T-helper 9 cell (primary cell): ENCODE measurements around the gene SLC3A2.

Experiments used
- DNase-seq: peaks from one replicate; pipeline ENCODE4 v3.0.0-alpha.2; 2020

SLC3A2 gene

DNA sequence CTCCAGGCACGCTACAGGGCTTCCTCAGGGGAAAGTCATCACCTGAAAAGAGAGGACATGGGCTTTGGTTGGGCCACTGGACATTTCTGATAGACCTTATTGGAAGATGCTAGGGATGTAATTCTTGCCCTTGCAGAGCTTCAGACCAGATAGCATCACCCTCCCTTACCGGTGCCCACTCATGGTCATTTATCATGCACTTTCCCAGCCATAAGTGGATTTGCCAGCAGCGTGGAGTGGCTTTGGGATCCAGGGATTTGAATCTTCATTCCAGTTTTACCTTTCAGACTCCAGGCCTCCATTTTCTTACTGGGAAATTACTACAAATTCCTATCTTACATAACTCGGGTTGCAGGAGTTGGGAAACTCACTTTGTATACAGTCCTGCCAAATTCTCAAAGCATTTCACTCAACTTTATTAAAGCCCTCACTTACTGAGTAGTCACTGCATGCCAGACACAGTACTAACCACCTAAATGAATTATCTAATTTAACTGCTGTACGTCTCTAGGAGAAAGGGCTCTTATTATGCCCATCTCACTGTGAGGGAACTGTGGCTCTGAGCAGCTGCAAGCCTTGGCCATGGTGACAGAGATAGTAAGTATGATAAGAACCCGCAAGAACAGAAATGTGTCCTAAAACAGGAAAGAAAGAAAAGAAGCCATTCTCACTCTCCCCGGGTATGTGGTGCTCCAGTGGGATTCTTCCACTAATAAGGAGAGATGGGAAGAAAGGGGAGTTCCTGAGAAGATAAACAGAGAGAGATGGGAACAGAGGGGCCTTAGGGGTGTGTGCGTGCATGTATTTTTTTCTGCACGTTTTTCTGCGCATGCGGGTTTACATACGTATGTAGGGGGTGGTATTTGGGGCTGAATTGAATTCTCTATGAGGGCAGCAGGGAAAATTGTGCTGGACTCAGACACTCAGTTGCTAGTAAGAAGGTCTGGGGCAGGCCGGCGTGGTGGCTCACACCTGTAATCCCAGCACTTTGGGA lies 30.7 kb downstream of the SLC3A2 start:
- no peak for DNase-seq

DNA sequence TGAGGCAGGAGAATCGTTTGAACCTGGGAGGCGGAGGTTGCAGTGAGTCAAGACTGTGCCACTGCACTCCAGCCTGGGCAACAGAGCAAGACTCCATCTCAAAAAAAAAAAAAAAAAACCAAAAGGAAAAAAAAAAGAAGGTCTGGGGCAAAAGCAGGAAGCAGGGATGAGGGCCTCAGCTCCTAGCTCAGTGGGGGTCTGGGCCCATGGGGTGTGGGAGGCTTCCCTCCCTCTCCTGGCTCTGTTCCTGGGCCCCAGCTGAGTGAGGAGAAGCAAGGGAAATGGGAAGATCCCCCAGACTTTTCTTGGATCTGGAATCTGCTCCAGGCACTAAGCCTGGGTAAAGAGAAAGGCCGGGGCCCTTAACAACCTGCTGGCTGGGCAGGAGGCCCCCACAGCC lies 31.6 kb downstream of the SLC3A2 start:
- DNase-seq, result no peak

DNA sequence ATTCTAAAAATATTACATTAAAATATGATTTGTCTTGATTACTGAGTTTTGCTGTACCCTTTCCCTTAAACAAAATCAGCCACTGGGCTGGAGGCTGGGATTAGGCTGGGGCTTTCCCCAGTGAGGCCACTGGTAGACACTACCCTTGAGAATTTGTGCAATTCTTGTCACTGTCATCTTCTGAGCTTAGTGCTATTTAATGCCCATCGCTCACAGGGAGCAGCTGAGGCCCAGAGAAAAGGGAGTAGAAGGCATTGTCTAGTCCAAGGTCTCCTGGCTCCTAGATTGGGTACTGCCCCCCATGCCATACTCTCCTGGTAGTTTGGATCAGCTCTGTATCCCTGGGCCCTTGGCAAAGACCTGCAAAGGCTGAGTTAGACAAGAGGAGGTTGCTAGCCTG lies 33.7 kb downstream of the SLC3A2 start:
- DNase-seq, result no peak

DNA sequence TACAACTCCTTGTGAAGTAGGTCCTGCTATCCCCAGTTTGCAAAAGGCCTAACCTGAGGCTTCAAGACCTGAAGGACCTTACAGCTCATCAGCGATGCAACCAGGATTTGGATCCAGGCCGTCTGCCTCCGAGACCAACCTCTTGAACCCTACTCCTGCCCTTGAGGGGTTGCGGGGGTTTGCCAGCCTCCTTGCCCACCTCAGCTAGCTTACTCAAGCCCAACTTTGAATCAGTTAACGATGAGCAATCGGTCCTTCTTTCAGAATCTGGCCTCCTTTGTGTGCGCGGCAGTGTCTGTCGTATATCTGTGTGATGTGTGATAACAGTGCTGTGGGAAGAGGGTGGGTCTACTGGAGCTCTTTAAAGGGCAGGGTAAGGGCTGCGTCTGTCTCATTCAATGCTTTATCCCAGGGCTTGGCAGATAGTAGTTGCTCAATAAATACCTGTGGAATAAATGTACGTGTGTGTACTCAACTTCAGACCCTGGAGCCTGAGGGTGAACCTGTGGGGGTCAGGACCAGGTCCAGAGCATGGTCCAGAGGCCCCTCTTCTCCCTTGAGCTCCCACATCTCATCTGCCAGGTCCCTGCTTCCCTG lies 37.3 kb downstream of the SLC3A2 start:
- no peak for DNase-seq

DNA sequence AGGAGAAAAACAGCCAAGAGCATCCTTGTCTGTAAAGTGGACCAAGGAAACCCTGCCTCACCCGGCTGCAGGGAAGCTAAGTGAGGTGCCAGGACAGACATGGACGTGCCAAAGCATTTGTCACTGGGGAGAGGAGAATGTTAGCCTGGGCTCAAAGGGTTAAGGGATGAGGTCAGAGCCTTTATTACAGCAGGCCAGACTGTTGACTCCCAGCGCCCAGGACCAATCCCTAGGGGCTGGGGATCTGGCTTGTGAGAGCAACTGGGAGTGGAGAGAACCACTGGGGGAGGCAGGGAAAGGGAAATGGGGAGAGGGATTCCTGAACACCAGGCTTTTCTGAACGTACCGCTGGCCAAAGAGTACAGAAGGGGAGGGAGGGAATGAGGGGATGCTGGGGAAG lies 37.8 kb downstream of the SLC3A2 start:
- DNase-seq, result no peak

DNA sequence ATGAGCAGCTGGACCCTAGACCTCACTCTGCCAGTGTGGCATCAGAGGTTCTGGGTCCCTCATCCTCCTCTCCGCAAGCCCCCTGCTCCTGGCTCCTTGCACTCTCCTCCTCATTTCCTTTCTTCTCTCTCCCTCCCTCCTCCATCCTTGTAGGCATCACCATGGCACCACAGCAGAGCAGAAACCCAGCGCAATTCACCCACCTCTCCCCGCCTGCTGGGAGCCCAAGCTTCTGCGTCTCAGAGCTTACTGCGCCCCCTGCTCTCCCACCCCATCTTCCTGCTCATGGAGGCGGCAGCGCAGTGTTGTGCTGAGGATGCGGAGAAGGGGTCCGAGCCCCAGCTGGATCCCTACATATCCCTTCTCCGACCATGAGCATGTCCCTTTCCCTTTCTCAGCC lies 38.8 kb downstream of the SLC3A2 start:
- no peak for DNase-seq

DNA sequence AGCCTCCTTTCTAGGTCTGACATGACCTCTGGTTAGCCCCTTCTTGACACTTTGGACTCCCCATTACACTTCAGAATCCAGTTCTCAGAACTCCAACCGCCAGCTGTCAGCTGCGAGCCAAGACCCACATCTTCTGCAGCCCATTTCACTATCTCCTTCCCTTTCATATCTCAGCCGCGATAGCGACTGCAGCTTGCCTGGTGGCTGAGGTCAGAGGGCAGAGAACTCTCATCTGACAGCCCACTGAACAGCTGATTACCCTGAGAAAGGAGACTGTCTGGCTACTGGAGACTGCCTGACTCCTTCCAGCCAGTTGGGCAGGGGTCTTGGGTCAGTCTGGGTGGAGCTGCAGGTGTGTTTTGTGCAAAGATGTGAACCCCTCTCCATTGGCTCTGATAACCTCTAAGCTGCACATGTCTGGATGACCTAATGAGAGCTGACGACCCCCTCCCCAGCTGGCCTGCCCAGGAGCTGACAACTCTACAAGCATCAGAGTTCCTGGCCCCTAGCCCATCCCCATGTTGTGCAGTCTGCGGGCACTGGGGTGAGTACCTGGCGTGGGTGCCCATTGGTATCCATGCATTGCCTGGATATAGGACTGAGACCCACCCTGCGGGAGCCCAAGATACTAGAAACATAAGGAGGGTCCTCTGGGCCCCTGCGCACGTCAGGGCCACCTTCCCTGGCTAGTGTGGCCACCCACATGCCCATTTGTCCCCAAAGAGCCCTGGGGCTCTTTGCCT lies 39.4 kb downstream of the SLC3A2 start:
- DNase-seq, result no peak

DNA sequence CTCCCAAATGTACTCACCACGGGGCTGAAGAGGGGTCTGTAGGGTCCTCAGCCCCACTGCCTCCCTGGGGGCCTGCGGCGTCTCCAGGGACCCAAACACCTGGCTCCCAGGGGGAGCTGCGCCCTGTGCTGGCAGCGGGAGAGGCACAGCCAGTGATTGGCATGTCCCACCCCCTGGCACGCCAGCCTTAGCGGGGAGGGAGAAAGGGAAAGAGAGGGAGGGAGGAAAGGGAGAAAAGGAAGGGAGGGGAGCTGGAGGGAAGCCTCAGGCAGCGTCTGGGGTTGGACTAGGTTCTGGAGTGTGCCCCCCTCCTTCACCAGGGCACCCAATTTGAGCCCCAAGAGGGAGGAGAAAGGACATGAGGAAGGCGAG lies 40.5 kb downstream of the SLC3A2 start, which contains the start of gene CHRM1:
CHRM1 (minus strand) TSS at position 163 of the 372 bp plus-strand sequence. CDS start 10,263 bp downstream, outside the sequence.
- no peak for DNase-seq

DNA sequence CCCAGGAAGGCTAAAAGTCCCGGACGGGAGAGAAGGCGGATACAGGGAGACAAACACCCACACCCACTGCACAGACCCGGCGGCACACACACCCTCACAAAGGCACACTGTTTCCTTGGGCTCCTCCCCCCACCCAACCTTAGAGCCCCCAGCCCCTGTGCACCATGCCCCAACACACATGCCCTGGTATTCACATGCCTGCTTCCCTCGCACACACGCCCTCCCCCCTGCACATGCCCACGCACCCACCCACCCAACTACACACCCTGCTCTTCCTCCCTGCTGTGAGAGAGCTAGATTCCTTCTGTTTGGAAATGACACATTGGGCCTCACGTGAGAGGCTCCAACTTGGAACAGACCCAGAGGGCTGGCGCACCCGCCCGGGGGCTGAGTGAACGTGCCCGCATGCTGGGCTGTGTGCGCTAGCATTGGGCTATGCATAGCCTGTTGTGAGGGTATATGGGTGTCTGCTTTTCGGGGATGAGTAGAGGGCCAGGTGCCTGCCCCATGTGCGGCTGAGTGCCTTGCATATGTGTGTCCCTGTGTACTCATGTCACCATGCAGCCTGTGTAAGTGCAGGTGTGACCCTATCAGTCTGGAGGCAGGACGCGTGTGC lies 41.0 kb downstream of the SLC3A2 start:
- DNase-seq, result no peak

DNA sequence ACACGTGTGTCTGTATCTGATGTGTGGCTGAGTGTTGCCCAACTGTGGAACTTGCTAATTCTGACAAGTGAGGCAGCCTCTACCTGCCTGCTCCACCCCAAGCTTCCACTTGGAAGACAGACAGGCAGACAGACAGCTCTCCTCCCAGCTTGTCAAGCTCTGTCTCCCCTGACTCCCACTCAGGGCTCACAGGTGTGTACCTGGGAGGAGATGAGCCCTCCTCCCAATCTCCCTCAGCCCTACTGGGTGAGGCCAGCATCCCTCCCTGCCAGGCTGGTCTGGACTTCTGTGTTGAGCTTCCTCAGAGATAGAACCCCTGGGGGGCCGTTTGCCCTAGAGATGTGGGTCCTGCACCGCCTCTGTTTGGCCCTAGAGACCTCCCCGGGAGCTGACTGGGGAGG lies 41.5 kb downstream of the SLC3A2 start:
- DNase-seq, result no peak

DNA sequence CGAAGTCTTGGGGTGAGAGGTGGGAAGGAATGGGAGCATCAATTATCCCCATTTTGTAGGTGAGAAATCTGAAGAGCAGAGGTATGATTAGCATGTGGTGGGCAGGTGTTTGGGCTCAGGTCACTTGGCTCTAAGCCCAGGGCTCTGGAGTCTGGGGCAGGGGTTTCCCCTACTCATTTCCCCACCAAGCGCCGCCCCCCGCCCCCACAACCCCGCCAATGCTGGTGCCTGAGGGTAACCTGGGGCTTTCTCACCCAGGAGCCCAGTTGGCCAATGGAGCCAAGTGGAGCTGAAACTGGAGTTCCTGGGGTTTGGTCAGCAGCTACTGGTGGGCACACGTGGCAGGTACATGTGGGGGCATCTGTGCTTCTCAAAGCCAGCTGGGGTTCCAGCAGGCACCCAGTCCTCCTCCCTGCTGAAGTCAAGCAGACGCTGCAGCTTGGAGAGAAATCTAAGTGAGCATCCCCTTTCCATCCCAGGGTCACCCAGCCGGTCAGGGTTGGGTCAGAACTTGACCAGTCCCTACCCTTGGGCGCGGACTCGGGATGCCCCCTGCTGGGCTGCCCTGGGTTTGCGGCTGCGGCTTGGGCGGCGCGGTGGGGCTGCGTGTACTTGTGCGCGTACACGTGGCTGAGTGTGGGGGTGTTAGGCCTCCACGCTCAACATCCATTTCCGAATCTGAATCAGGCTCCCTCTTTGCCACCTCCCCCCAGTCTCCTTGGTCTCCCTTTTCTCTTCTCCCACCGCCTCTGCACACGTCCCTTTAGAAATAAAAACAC lies 42.1 kb downstream of the SLC3A2 start:
- DNase-seq, result no peak

DNA sequence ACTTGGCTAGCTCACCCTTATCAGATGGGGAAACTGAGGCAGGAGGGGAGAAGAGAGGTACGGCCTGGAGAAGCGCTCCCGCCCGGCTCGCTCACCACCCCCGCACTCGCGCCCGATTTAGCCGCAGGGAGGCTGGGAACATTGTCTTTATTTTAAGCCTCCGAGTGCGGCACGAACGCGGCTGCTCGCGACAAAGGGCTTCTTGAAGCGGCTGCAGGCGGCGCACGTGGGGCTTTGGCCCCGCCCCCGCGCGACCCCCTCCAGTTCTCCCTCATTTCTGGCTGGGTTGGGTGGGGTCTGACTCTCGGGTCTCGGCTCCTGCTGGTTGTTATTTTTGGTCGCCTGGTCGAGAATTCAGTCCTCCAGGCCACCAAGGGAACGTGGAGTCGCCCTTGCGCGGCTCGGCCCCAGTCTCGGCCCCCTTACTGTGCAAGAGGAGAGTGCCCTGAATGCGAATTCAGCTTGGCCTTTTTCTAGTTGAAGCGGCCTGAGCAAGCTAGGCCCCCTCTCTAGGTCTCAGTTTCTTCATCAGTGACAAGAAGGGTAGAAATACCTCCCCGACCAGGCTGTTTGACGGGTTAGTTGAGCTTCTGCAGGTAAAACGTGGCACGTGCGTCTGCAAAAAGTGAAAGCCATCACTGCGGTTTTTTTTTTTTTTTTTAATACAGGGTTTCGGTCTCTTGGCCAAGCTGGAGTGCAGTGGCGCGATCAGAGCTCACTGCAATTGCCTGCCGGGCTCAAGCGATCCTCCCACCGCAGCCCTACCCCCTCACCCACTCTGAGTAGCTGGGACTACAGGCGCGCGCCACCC lies 43.1 kb downstream of the SLC3A2 start:
- DNase-seq, result no peak

DNA sequence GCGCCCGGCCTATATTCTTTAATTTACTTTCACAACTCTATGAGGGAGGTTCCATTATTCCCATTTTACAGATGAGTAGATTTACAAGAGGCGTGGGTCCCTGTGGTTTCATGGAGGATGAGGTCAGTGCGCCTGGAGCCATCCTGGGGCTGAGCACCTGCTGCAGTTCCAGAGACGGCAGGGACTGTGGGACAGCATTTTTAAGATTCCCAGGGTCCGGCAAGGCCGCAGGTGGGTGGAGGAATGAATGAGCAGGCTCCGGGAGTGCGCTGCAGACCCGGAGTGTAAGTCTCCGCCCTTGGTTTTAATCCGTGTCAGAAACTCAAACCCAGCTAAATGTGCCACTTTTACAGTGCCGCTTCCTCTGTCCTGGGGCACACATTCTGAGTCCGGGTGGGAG lies 44.6 kb downstream of the SLC3A2 start:
- no peak for DNase-seq

DNA sequence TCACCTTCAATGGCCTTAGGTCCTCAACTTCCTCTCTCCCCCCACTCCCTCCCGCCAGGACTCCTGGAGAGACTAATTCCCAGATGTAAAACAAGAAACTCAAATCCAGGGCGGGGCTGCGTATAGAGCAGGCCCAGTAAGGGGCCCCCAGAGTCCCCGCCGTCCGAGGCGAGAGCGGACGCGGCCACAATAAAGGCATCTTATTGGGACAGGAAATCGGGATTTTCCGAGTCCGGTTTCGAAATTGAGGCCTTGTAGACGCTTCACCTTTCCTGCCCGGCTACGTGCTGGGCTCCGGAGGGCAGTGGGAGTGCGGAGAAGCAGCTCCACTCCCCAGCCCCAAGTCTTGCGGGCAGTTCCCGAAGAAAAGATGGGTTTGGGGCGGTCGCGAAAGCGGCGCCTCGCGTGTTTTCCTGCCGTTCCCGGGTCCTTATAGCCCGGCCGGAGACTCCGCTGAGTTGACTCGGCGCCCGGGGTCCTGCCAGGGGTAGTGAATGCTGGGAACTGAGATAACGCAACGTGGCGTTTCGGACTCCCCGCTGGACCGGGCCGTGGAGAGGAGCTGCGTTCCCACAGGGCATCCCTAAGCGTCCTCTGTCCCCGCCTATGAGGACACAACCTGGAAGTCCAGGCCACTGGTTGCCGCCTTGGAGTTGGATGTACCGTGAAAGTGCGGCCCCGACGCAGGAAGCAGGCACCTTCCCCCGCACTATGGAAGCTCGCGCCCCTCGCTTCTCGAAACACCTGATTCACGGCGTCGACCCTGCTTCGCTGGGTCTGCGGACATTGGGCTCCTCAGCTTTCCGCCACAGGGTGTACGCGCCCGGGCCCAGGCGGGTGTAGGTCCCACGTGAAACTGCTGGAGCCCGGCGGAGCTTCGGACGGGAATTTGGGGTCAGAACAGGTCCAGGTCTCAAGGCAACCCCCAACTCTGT lies 45.3 kb downstream of the SLC3A2 start:
- no peak for DNase-seq

DNA sequence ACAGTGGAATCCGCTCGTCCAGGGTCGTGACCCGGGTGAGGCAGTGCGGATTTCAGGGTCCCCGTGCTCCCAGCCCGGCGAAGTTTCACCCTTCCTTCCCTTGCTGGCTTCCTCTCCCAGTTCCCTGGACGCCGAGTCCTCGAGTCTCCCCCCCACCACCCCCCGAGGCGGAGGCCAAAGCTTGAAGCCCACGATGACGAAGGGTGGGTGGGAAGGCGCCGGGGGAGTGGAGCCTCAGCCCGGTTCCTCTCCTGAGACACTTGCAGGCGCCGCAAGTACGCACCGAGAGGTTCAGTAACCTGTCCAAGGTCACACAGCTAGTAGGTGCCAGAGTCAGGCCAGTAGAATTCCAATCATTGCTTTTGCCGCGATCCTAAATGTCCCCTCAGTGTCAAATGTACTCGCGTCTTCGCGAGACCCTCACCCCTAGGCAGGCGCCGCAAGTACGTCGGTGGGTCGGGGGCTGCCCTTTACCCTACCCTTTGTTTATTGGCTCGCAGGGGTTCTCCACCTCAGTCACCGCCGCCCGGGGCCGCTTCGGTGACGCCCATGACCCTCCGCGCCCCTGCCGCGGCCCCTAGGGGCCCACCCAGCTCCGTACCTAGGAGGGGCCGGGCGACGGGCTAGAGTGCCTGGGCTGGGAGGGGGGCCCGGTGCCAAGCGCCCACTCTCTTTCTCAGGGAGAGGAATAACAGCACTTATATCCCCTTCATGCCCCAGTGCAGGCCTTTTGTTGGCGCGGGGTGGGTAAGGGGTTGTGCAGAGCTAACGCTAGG lies 46.2 kb downstream of the SLC3A2 start:
- no peak for DNase-seq

DNA sequence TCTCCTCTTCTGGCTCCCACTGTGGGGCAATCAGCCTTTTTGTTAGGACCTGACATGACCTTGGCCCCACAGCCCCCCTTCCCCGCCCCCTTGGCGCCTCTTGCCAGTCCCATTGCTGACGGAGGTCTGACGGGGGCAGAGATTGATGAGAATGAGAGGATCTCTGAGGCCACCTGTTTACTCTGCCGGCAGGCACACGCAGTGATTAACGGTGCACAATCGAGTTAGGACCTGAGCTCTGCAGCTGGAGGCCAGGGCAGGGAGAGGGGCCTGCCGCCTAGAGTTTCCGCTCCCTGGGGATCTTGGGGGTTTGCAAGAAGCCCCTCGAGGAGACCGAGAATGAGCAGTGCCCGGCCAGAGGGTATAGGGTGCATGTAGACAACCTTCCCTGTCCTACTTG lies 47.3 kb downstream of the SLC3A2 start:
- DNase-seq, result no peak

DNA sequence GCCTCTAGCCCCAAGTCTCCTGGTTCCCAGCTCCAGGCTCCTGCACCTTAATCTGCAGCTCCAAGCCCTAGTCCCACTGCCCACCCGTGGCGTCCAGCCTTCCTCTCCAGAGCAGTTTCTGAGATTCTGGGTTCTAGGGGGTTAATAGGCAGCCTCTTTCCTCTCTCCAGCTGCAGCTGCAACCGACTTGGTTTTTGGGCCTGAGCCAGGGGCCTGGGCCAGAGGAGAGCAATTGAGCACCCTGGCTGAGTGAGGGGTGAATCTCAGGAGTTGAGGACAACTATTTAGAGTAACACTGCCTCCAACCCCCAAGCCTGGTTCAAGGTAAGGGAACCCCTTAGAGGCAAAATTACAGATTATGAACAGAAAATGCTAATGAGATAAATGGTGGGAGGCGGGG lies 49.5 kb downstream of the SLC3A2 start:
- no peak for DNase-seq

DNA sequence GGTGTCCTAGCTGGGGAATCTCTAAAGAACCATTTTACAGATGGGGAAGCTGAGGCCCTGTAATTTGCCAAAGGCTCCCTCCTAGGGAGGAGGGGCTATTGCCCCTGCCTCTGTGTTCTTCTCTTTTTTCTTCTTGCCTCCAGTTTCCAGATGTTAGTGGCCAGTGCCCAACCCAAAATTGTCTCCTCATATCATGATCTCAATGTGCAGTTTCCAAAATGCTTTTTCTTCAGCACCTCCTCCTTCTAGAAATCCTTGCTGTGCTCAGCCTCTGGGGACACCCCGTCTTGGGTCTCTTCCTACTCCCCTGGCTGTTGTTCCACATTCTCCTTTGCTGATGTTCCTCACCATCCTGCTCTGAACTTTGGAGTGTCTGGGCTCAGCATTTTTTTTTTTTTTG lies 50.0 kb downstream of the SLC3A2 start:
- no peak for DNase-seq
